NAMALWA (cell line): ENCODE results near the gene MAPK13.
"Not testable (repeated sequence)": the region's sequence is repeated elsewhere in the genome, so short reads cannot be mapped to it uniquely, and the experiment has no call there.

Experiments used
- DNase-seq: peaks from one replicate; pipeline ENCODE4 v3.0.0-alpha.2; 2015; ENCODE audit warnings: low spot score

Gene MAPK13

GRCh38 chr6:36128073-36128472 is 2.2 kb upstream of the MAPK13 start:
- no peak for DNase-seq

GRCh38 chr6:36128793-36129192 is 1.5 kb upstream of the MAPK13 start:
- no peak for DNase-seq

- DNase-seq = not testable (repeated sequence)
Observed at GRCh38 chr6:36129334-36129733, 979 bp upstream of the MAPK13 start.

- no peak for DNase-seq
Observed at GRCh38 chr6:36130667-36131510, 576 bp downstream of the MAPK13 start.

- DNase-seq = peak; percentile 84
Observed at GRCh38 chr6:36131511-36132245, 1.4 kb downstream of the MAPK13 start.

GRCh38 chr6:36132246-36132895 is 2.1 kb downstream of the MAPK13 start:
- no peak for DNase-seq

- no peak for DNase-seq
Observed at GRCh38 chr6:36133148-36133547, 2.8 kb downstream of the MAPK13 start.

- DNase-seq = no peak
Observed at GRCh38 chr6:36133912-36134311, 3.6 kb downstream of the MAPK13 start.

GRCh38 chr6:36135053-36135731 is 4.9 kb downstream of the MAPK13 start:
- DNase-seq = no peak

GRCh38 chr6:36136034-36136433 is 5.7 kb downstream of the MAPK13 start:
- DNase-seq = no peak

GRCh38 chr6:36136551-36136950 is 6.2 kb downstream of the MAPK13 start:
- no peak for DNase-seq

GRCh38 chr6:36138667-36139066 is 8.4 kb downstream of the MAPK13 start:
- DNase-seq = no peak

- DNase-seq = peak; percentile 56
Observed at GRCh38 chr6:36139431-36139830, 9.1 kb downstream of the MAPK13 start.

GRCh38 chr6:36139991-36140710 is 9.8 kb downstream of the MAPK13 start:
- DNase-seq = peak; percentile 53

- DNase-seq = no peak
Observed at GRCh38 chr6:36141091-36141490, 10.8 kb downstream of the MAPK13 start.

- DNase-seq = no peak
Observed at GRCh38 chr6:36141961-36142360, 11.6 kb downstream of the MAPK13 start.

- DNase-seq = no peak
Observed at GRCh38 chr6:36142971-36143838, 12.9 kb downstream of the MAPK13 start.

- no peak for DNase-seq
Observed at GRCh38 chr6:36145495-36145894, 15.2 kb downstream of the MAPK13 start.

GRCh38 chr6:36147294-36147693 is 17.0 kb downstream of the MAPK13 start:
- no peak for DNase-seq

GRCh38 chr6:36149476-36149875 is 19.2 kb downstream of the MAPK13 start:
- no peak for DNase-seq

- no peak for DNase-seq
Observed at GRCh38 chr6:36150283-36150682, 20.0 kb downstream of the MAPK13 start.
